HepG2 (cell line): ENCODE results near the gene NAV2. TPM values are rescaled to one million over a fixed set of nuclear protein-coding genes. Genes with fewer than 3 reads are reported as not detected.

Experiments
- ARNT2 ChIP-seq: sonication (generic); formaldehyde crosslinking; IDR thresholded peaks from 2 replicates; pipeline ENCODE4 v1.8.0; 2022; ENCODE audit warnings: mild to moderate bottlenecking, low read depth, missing genetic modification reagents, moderate library complexity
- ATF1 ChIP-seq: IDR thresholded peaks from 2 replicates; pipeline ENCODE4 v1.6.1; 2016; ENCODE audit warnings: mild to moderate bottlenecking, control low read depth
- CTCF ChIP-seq: sonication (generic); formaldehyde crosslinking; IDR thresholded peaks from 2 replicates; pipeline ENCODE4 v1.5.0; 2020; ENCODE audit warnings: mild to moderate bottlenecking, missing genetic modification reagents, moderate library complexity
- ETV5 ChIP-seq: IDR thresholded peaks from 2 replicates; pipeline ENCODE4 v1.6.1; 2018; ENCODE audit warnings: missing biosample characterization, missing genetic modification reagents, inconsistent platforms, borderline replicate concordance
- GMEB2 ChIP-seq: IDR thresholded peaks from 2 replicates; pipeline ENCODE4 v1.6.1; 2016; ENCODE audit warnings: missing biosample characterization, missing genetic modification reagents, low read depth
- HOXA7 ChIP-seq: sonication (generic); formaldehyde crosslinking; IDR thresholded peaks from 2 replicates; pipeline ENCODE4 v1.8.1; 2022; ENCODE audit warnings: mild to moderate bottlenecking, missing genetic modification reagents, moderate library complexity
- ISX ChIP-seq: sonication (generic); formaldehyde crosslinking; conservative IDR thresholded peaks from 2 replicates; pipeline ENCODE4 v1.5.0; 2020; ENCODE audit warnings: missing genetic modification reagents
- NFE2L1 ChIP-seq: sonication (generic); formaldehyde crosslinking; IDR thresholded peaks from 2 replicates; pipeline ENCODE4 v1.4.0; 2020; ENCODE audit warnings: missing genetic modification reagents, mild to moderate bottlenecking, borderline replicate concordance
- NFRKB ChIP-seq: fragments of 450-650 bp; IDR thresholded peaks from 2 replicates; pipeline ENCODE4 v1.6.1; 2017
- PITX1 ChIP-seq: sonication (generic); formaldehyde crosslinking; IDR thresholded peaks from 2 replicates; pipeline ENCODE4 v1.5.1; 2020; ENCODE audit warnings: mild to moderate bottlenecking, missing genetic modification reagents
- RNF219 ChIP-seq: sonication (generic); formaldehyde crosslinking; IDR thresholded peaks from 2 replicates; pipeline ENCODE4 v1.5.0; 2020; ENCODE audit warnings: mild to moderate bottlenecking, missing genetic modification reagents
- ZBTB8A ChIP-seq: sonication (generic); formaldehyde crosslinking; IDR thresholded peaks from 2 replicates; pipeline ENCODE4 v1.4.0; 2020; ENCODE audit warnings: mild to moderate bottlenecking, low read depth, missing genetic modification reagents, borderline replicate concordance
- ZNF230 ChIP-seq: sonication (generic); formaldehyde crosslinking; IDR thresholded peaks from 2 replicates; pipeline ENCODE4 v1.4.0; 2020; ENCODE audit warnings: mild to moderate bottlenecking, missing genetic modification reagents
- ZNF383 ChIP-seq: sonication (generic); formaldehyde crosslinking; IDR thresholded peaks from 2 replicates; pipeline ENCODE4 v1.4.0; 2020; ENCODE audit warnings: missing genetic modification reagents, mild to moderate bottlenecking, borderline replicate concordance
- ZNF512B ChIP-seq: sonication (generic); formaldehyde crosslinking; IDR thresholded peaks from 2 replicates; pipeline ENCODE4 v1.5.1; 2020; ENCODE audit warnings: missing genetic modification reagents, mild to moderate bottlenecking, borderline replicate concordance
- ZNF614 ChIP-seq: IDR thresholded peaks from 2 replicates; pipeline ENCODE4 v1.6.1; 2018; ENCODE audit warnings: missing biosample characterization, missing genetic modification reagents, inconsistent platforms, borderline replicate concordance
- ZNF772 ChIP-seq: sonication (generic); formaldehyde crosslinking; IDR thresholded peaks from 2 replicates; pipeline ENCODE4 v1.5.0; 2020; ENCODE audit warnings: mild to moderate bottlenecking, missing genetic modification reagents
- polyA plus RNA-seq, 8 experiments: library from polyadenylated mRNA; depleted of rRNA in 3 of 8; stranded (reverse) in 7 of 8; unstranded in 1 of 8; fragments of >200 nt; fragmentation: Illumina TruSeq in 4 of 8; extraction: Trizol in 4 of 8; gene quantifications; 2 replicates each; pipeline versions ENCODE4 v1.2.1 to v1.2.3, GENCODE V29; 2011 to 2016; ENCODE audit warnings: low read depth in 4 of 8, missing spikeins in 1 of 8, mixed read lengths in 1 of 8; ENCODE audit not compliant: insufficient read depth in 1 of 8
- total RNA-seq, 5 experiments: library from RNA; depleted of rRNA; stranded (reverse); fragments of >200 nt; fragmentation: Illumina TruSeq; extraction: Trizol; gene quantifications; 2 replicates each; pipeline ENCODE4 v1.2.3, GENCODE V29; 2016; ENCODE audit warnings: low read depth in 1 of 5
- TF ChIP-seq, protein P1 (sequence below): fragments of 450-650 bp; IDR thresholded peaks from 2 replicates; pipeline ENCODE4 v1.6.1; 2016

NAV2 gene
- total and polyA plus RNA-seq, 2 of the 13 experiments (the other 11 are each of a cell fraction or from before 2014, with no cell fraction given), result 9.3 to 34.6 TPM

DNA sequence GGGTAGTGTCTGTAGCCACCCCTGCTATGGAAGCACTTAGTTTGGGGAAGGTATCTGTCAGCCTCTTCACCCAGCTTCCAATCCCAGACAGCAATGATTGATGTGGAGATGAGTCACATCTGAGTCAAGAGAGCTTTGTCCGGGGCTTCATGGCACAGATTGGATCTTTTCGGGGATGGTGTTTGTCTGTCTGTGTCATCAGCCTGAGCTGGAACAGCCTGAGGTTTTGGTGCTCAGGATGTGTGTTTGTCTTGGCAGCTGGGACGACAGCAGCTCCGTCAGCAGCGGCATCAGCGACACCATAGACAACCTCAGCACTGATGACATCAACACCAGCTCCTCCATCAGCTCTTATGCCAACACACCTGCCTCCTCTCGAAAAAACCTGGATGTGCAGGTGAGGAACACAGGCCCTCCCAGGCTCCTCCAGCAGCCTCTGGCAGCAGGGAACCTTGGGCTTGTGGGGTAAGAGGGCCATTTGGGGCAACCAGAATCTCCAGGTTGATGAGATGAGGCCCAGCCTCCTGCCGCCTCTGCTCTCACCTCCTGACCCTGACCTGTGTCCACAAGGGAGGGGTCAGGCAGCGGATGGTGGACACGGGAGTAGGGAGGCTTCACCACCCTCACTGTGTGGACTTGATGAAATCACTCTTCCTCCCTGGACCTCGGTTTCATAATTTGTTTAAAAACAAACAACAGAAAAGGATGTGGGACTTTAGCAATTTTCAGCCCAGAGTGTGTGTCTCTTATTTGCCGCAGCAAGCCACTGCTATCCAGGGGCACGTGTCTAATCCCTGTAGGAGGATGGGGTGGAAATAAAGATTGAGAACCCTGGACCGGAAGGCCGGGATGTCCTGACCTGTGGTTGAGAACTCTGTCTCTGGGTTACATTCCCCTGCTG lies 323.3 kb downstream of the NAV2 start (continued):
- 0 out of 2 replicates have a peak, but pooled peaks have one; percentile 6 for TF ChIP-seq RNF219
- 0 out of 2 replicates have a peak, but pooled peaks have one; percentile 31 for TF ChIP-seq ZBTB8A
- no peak for TF ChIP-seq ISX (CRISPR knock-in tag)
- no peak for TF ChIP-seq NFE2L1 (CRISPR knock-in tag)
- peak; percentile 86 for TF ChIP-seq ZNF772 (CRISPR knock-in tag)
- TF ChIP-seq NFRKB, result no peak
- TF ChIP-seq ZNF230, result no peak
- TF ChIP-seq CTCF (CRISPR knock-in tag), result no peak
- no peak for TF ChIP-seq GMEB2 (CRISPR knock-in tag)
- peak; percentile 91 for TF ChIP-seq PITX1 (CRISPR knock-in tag)
- no peak for TF ChIP-seq ATF1 (CRISPR knock-in tag)
- TF ChIP-seq, protein P1, sequence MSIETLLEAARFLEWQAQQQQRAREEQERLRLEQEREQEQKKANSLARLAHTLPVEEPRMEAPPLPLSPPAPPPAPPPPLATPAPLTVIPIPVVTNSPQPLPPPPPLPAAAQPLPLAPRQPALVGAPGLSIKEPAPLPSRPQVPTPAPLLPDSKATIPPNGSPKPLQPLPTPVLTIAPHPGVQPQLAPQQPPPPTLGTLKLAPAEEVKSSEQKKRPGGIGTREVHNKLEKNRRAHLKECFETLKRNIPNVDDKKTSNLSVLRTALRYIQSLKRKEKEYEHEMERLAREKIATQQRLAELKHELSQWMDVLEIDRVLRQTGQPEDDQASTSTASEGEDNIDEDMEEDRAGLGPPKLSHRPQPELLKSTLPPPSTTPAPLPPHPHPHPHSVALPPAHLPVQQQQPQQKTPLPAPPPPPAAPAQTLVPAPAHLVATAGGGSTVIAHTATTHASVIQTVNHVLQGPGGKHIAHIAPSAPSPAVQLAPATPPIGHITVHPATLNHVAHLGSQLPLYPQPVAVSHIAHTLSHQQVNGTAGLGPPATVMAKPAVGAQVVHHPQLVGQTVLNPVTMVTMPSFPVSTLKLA, result no peak
- no peak; the same call in 1 of the 2 replicates for TF ChIP-seq ARNT2 (CRISPR knock-in tag)
- TF ChIP-seq ZNF512B (CRISPR knock-in tag), result no peak
- no peak for TF ChIP-seq ZNF383
- TF ChIP-seq ETV5 (CRISPR knock-in tag), result peak; percentile 97
- peak; percentile 67 for TF ChIP-seq ZNF614 (CRISPR knock-in tag)
- no peak for TF ChIP-seq HOXA7 (CRISPR knock-in tag)
